Testis (tissue), 3 donors: Measurements from ENCODE around the gene AHCYL1. TPM values are rescaled to one million over a fixed set of nuclear protein-coding genes. Genes with fewer than 3 reads are reported as not detected.

Source experiments
- DNase-seq: peaks from one replicate; pipeline ENCODE4 v3.0.0-alpha.2; 2019
- H3K27ac ChIP-seq, 2 donors: fragments of 200-600 bp; sonication (generic); one replicate each; pipeline ENCODE4 v1.5.1; 2019
- H3K27me3 ChIP-seq: fragments of 200-600 bp; sonication (generic); one replicate; pipeline ENCODE4 v1.5.1; 2019
- H3K36me3 ChIP-seq: fragments of 200-600 bp; sonication (generic); one replicate; pipeline ENCODE4 v1.5.1; 2017; ENCODE audit warnings: low read depth; ENCODE audit errors: missing control alignments
- H3K4me1 ChIP-seq: fragments of 200-600 bp; sonication (generic); one replicate; pipeline ENCODE4 v1.5.1; 2019
- H3K4me3 ChIP-seq, 2 donors: fragments of 200-600 bp; sonication (generic); one replicate each; pipeline ENCODE4 v1.5.1; 2017 to 2019
- H3K9me3 ChIP-seq: fragments of 200-600 bp; sonication (generic); one replicate; pipeline ENCODE4 v1.5.1; 2017
- POLR2A ChIP-seq: fragments of 450-650 bp; IDR thresholded peaks from one replicate; pipeline ENCODE4 v1.6.1; 2017; ENCODE audit warnings: antibody characterized with exemption, mild to moderate bottlenecking, moderate library complexity
- WGBS, 2 donors: methylation state at CpG; one replicate each; pipeline ENCODE4 v1.1.5; 2018; 5-methylcytosine and 5-hydroxymethylcytosine counted together
- intact Hi-C: fragments of 100-400 bp; cut with DNase I; formaldehyde crosslinking; loops from one replicate; pipeline ENCODE4 v1.15.1; 2023; ENCODE audit warnings: low total_unique reads
- polyA plus RNA-seq: library from polyadenylated mRNA; stranded (reverse); fragments of 350-450 nt; fragmentation: Illumina TruSeq; extraction: RNeasy Lipid Tissue Mini Kit (QIAGEN cat#74804); gene quantifications from one replicate; pipeline ENCODE4 v1.2.3, GENCODE V29; 2014; ENCODE audit warnings: low read depth, low replicate concordance; ENCODE audit not compliant: insufficient read depth
- total RNA-seq, 2 donors: library from RNA; depleted of rRNA; stranded (reverse); fragments of >200 nt; gene quantifications; one replicate each; pipeline ENCODE4 v1.2.3, GENCODE V29; 2016
- TF ChIP-seq, protein P1 (sequence below), 3 experiments: fragments of 450-650 bp in 2 of 3; fragments of 200-600 bp in 1 of 3; sonication (generic) in 1 of 3; IDR thresholded peaks; one replicate each; pipeline ENCODE4 v1.5.1; 2016 to 2019; ENCODE audit warnings: antibody characterized with exemption in 3 of 3, mild to moderate bottlenecking in 2 of 3, moderate library complexity in 1 of 3

The AHCYL1 gene
- total and polyA plus RNA-seq, 3 donors from 2014 or later: 48.5 to 64.3 (median 59.1) TPM

DNA sequence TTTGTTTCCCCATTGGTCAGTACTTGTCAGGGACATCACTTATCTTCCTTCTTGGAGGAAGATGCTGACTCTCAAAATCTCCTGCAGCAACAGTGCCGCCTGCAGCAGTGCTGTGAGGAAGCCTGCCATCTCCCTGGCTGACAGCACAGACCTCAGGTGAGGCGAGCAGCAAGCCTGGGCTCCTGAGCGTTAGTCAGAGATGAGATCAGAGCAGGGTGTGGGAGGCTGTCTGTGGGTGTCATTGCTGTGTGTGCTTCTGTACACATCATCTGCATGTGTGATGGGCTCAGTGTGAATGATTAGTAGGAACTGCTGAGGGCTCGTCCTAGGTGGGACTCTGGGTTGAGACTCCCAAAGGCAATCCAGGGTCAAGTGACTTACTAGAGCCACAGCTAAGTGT, 56.0 kb downstream of the AHCYL1 start:
- TF ChIP-seq, protein P1, sequence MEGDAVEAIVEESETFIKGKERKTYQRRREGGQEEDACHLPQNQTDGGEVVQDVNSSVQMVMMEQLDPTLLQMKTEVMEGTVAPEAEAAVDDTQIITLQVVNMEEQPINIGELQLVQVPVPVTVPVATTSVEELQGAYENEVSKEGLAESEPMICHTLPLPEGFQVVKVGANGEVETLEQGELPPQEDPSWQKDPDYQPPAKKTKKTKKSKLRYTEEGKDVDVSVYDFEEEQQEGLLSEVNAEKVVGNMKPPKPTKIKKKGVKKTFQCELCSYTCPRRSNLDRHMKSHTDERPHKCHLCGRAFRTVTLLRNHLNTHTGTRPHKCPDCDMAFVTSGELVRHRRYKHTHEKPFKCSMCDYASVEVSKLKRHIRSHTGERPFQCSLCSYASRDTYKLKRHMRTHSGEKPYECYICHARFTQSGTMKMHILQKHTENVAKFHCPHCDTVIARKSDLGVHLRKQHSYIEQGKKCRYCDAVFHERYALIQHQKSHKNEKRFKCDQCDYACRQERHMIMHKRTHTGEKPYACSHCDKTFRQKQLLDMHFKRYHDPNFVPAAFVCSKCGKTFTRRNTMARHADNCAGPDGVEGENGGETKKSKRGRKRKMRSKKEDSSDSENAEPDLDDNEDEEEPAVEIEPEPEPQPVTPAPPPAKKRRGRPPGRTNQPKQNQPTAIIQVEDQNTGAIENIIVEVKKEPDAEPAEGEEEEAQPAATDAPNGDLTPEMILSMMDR (IDR thresholded peaks at IDR 0.05): no peak
- TF ChIP-seq POLR2A: no peak
- peaks cover 3% of the 10 kb centered on the region for H3K4me1 ChIP-seq
- no peaks in the 10 kb centered on the region for H3K9me3 ChIP-seq
- WGBS, 2 donors: 77 to 93% methylated on average over 4 of the region's 4 CpGs
- H3K36me3 ChIP-seq: no peaks in the 10 kb centered on the region
- intact Hi-C loops: no loop called here
- no peak overlapping the region for H3K27ac ChIP-seq
- DNase-seq: no peak
- H3K27me3 ChIP-seq: no peaks in the 10 kb centered on the region
- no peak overlapping the region for H3K4me3 ChIP-seq

DNA sequence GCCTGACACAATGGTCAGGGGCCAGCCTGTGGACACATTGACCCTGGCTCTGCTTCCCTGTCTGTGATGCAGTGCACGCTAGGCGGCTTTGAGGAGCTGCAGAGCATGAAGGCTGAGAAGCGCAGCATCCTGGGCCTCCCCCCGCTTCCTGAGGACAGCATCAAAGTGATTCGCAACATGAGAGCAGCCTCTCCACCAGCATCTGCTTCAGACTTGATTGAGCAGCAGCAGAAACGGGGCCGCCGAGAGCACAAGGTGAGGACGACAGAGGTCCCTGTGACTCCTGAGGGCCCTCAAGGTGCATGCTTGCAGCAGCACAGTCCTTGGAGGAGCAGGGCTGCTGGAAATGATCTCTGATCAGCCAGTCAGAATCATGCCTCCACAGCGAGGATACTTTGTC, 58.5 kb downstream of the AHCYL1 start:
- intact Hi-C loops: no loop called here
- H3K9me3 ChIP-seq: no peaks in the 10 kb centered on the region
- no peaks in the 10 kb centered on the region for H3K36me3 ChIP-seq
- TF ChIP-seq, protein P1 (IDR thresholded peaks at IDR 0.05): no peak
- no peak for DNase-seq
- H3K4me1 ChIP-seq: no peaks in the 10 kb centered on the region
- 87 to 93% methylated on average over 6 to 10 of the region's 10 CpGs for WGBS, 2 donors
- no peak overlapping the region for H3K27ac ChIP-seq
- H3K27me3 ChIP-seq: no peaks in the 10 kb centered on the region
- H3K4me3 ChIP-seq: no peak overlapping the region

DNA sequence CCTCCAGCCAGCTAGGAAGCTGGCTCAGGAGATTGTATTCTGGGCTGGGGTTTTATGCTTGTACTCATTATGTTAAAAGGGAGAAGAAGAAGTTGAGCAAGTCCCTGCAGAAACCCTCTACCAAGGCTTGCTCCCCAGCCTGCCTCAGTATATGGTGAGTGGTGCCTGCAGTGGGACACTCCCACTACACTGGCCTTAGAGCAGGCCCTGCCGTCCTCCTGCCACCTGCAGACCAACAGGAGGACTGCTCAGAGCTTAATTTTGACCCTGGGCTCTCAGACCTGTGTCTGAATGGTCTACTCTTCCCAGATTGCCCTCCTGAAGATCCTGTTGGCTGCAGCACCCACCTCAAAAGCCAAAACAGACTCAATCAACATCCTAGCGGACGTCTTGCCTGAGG, 62.9 kb downstream of the AHCYL1 start:
- 80 to 100% methylated on average over 2 to 3 of the region's 3 CpGs for WGBS, 2 donors
- no peak overlapping the region for H3K27ac ChIP-seq

DNA sequence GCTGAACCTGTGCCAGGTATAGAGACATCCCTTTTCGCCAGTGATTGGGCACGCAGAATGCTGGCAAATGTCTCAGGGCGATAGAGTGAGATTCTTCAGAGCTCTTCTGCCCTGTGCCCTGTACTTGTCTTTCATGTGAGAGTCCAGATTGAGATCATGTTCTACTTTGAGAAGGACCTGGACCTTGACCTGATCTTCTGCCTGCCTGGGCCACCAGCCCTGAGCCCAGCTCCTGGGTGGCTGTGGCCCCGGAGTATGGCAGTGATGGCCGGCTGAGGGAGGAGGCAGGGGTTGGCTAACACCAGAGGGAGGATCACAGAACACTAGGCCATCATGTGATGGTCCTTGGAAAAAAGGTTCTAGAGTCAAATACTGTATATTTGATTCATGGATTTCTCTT, 63.7 kb downstream of the AHCYL1 start:
- Histone ChIP-seq H3K9me3 (no peaks in the 10 kb centered on the region), H3K27ac (peak overlapping the region in 1 of 2 donors; percentile 48), H3K4me1 (peaks cover 25% of the 10 kb centered on the region), H3K4me3 (no peak overlapping the region), H3K36me3 (no peaks in the 10 kb centered on the region), H3K27me3 (no peaks in the 10 kb centered on the region)
- DNase-seq: no peak
- intact Hi-C loops: no loop called here
- 78 to 79% methylated on average over 3 to 5 of the region's 5 CpGs for WGBS, 2 donors
- TF ChIP-seq POLR2A: no peak
- TF ChIP-seq, protein P1 (IDR thresholded peaks at IDR 0.05): no peak

More for the DNA sequence above, 62.9 kb downstream of the AHCYL1 start:
- no peaks in the 10 kb centered on the region for H3K9me3 ChIP-seq
- H3K36me3 ChIP-seq: no peaks in the 10 kb centered on the region
- H3K4me1 ChIP-seq: peaks cover 25% of the 10 kb centered on the region
- H3K4me3 ChIP-seq: no peak overlapping the region
- no peaks in the 10 kb centered on the region for H3K27me3 ChIP-seq
- DNase-seq: no peak
- intact Hi-C loops: no loop called here
- TF ChIP-seq POLR2A: no peak
- TF ChIP-seq, protein P1 (IDR thresholded peaks at IDR 0.05): no peak

DNA sequence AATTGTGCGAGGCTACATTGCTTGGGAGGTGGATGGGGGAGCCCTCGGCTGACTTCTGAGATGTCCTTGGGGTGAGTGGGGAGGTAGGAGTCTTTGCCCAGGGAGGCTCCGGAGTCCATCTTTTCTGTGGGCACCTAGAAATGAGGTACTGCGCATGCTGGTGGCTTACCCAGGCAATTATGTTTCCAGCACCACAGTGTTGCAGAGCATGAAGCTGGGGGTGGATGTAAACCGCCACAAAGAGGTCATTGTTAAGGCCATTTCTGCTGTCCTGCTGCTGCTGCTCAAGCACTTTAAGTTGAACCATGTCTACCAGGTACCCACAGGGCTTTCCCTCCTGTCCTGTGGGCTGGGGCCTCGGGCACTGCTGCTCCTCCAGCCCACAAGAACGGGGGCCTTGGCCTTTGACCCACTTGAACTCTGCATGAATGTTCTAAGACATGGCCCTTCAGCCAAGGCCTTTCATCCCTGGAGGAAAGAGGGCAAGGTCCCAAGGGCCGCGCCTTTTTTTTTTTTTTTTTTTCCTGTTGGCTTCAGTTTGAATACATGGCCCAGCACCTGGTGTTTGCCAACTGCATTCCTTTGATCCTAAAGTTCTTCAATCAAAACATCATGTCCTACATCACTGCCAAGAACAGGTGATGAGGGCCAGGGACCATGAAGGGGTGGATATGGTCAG, 64.5 kb downstream of the AHCYL1 start:
- TF ChIP-seq POLR2A: no peak
- TF ChIP-seq, protein P1 (IDR thresholded peaks at IDR 0.05): no peak
- intact Hi-C loops: no loop called here
- Histone ChIP-seq H3K4me1 (peaks cover 25% of the 10 kb centered on the region), H3K27me3 (no peaks in the 10 kb centered on the region), H3K4me3 (no peak overlapping the region), H3K27ac (peak overlapping the region in 1 of 2 donors; percentile 48), H3K9me3 (no peaks in the 10 kb centered on the region), H3K36me3 (no peaks in the 10 kb centered on the region)
- 56 to 63% methylated on average over 9 of the region's 9 CpGs for WGBS, 2 donors
- DNase-seq: peak; percentile 83
